ENCODE data around the gene NRSN1. TPM values are rescaled to one million over a fixed set of nuclear protein-coding genes. Genes with fewer than 3 reads are reported as not detected.

Gene NRSN1
- polyA plus RNA-seq, 3 donors, result 0.34 to 1.5 (median 0.78) TPM

- DNase-seq (ENCODE audit: extremely low read depth in 1 of 11, low read depth in 9 of 11, low spot score in 4 of 11), result no peak
Observed at GRCh38 chr6:24194978-24195700, 69.1 kb downstream of the NRSN1 start.

- DNase-seq (ENCODE audit: extremely low read depth in 1 of 11, low read depth in 9 of 11, low spot score in 4 of 11), result no peak
Observed at GRCh38 chr6:24195836-24196597, 70.0 kb downstream of the NRSN1 start.

Other genes starting within 250 kb of the NRSN1 start
- gene DCDC2, start 231.8 kb downstream of the NRSN1 start, polyA plus RNA-seq (ENCODE audit: insufficient read length in 3 of 3), result 100 to 1,000 TPM in 2 of 3 donors, 10 to 100 TPM in 1; 96.5 to 145 (median 119) TPM